Measurements from ENCODE around the gene CFC1B.
"Not testable (repeated sequence)": the region's sequence is repeated elsewhere in the genome, so short reads cannot be mapped to it uniquely, and the experiment has no call there.

The CFC1B gene

GRCh38 chr2:130556441-130556840 is 35.4 kb downstream of the CFC1B start:
- not testable (repeated sequence) for DNase-seq (ENCODE audit: extremely low read depth in 1 of 2, low read depth in 1 of 2)

DNA sequence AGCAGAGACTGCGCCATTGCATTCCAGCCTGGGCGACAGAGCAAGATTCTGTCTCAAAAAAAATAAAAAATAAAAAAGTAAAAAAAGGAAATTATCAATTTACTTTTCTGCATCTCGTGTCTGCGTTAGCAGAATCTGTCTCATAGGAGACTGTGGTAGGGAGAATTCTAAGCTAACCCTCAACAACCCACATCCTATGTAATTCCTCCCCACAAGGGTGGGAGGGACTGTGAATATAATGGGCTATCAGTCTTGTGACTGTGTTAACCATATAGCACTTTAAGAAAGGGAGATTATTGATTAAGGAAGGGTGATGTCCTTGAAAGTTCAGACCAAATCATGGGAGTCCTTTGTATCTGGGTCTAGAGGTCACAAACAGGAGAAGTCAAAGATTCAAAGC is 45.1 kb downstream of the CFC1B start:
- DNase-seq (ENCODE audit: extremely low read depth in 1 of 2, low read depth in 1 of 2) = not testable (repeated sequence)

GRCh38 chr2:130571929-130572328 is 50.9 kb downstream of the CFC1B start:
- not testable (repeated sequence) for DNase-seq (ENCODE audit: extremely low read depth in 1 of 2, low read depth in 1 of 2)

GRCh38 chr2:130574230-130574629 is 53.2 kb downstream of the CFC1B start:
- DNase-seq (ENCODE audit: extremely low read depth in 1 of 2, low read depth in 1 of 2) = not testable (repeated sequence)

GRCh38 chr2:130576209-130576784 is 55.3 kb downstream of the CFC1B start:
- not testable (repeated sequence) for DNase-seq (ENCODE audit: extremely low read depth in 1 of 2, low read depth in 1 of 2)

GRCh38 chr2:130577559-130577958 is 56.5 kb downstream of the CFC1B start:
- DNase-seq (ENCODE audit: extremely low read depth in 1 of 2, low read depth in 1 of 2) = not testable (repeated sequence)
